OCI-LY1 (cell line): ENCODE data around the gene BBS12.

Experiments
- EZH2 ChIP-seq: fragments of 200-600 bp; sonication (generic), shearing (Covaris generic); IDR thresholded peaks from 2 replicates; pipeline ENCODE4 v1.8.0; 2017; ENCODE audit warnings: borderline replicate concordance, mixed run types, mild to moderate bottlenecking, antibody characterized with exemption, low read length, moderate library complexity, mixed read lengths
- TF ChIP-seq, protein P1 (sequence below): fragments of 200-600 bp; sonication (generic), shearing (Covaris generic); IDR thresholded peaks from 2 replicates; pipeline ENCODE4 v1.5.1; 2017; ENCODE audit warnings: mild to moderate bottlenecking, antibody characterized with exemption, low read length, moderate library complexity, mixed read lengths

DNA sequence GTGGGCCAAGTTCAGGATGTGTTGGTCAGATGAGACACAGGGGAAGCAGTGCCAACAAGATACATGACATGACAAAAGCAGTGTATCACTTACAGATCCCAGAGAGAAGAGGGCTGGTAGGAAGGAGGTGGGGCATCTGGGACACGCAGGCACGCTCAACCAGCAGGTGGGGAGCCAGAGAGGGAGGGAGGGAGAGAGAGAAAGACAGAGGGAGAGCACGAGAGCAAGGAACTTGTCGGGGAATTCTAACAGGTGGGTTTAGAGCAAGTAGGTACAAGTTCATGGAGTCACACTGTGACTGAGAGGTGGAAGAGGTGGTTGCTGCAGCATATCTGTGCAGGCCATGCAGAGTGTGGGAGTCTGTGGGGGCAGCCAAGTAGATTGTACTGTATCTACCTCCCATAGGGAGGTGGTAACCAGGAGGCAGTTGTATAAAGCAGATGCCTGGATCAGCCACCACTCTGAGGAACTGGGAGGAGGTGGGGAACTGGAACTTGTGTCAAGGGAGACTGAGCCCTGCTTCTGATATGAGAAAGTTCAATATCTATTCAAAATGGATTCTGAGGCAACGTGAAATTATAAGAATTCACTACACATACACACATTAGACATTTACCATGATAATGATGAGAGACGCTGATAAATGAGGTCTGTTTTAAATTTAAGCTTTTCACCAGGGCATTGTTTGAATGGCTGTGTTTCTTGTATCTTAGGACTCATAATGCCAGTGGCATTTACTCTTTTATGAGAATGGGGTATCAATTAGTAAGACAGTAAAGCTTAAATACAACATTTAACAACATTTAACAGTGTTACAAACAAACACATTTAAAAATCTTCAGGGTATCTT, 43.7 kb downstream of the BBS12 start:
- TF ChIP-seq, protein P1, sequence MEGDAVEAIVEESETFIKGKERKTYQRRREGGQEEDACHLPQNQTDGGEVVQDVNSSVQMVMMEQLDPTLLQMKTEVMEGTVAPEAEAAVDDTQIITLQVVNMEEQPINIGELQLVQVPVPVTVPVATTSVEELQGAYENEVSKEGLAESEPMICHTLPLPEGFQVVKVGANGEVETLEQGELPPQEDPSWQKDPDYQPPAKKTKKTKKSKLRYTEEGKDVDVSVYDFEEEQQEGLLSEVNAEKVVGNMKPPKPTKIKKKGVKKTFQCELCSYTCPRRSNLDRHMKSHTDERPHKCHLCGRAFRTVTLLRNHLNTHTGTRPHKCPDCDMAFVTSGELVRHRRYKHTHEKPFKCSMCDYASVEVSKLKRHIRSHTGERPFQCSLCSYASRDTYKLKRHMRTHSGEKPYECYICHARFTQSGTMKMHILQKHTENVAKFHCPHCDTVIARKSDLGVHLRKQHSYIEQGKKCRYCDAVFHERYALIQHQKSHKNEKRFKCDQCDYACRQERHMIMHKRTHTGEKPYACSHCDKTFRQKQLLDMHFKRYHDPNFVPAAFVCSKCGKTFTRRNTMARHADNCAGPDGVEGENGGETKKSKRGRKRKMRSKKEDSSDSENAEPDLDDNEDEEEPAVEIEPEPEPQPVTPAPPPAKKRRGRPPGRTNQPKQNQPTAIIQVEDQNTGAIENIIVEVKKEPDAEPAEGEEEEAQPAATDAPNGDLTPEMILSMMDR, result no peak
- TF ChIP-seq EZH2, result no peak
